Measurements from ENCODE around the gene EIF4B.

- TF ChIP-seq CTCF (IDR thresholded peaks at IDR 0.05 in 4 of 5, conservative IDR thresholded peaks at IDR 0.05 in 1 of 5) (no peak), POLR2A (IDR thresholded peaks at IDR 0.05) (no peak)
Measured at GRCh38 chr12:53060064-53060720, 53.9 kb downstream of the EIF4B start.

All from gastrocnemius medialis (tissue), 4 donors.